Measurements from ENCODE around the gene SIGLEC12. TPM values are rescaled to one million over a fixed set of nuclear protein-coding genes. Genes with fewer than 3 reads are reported as not detected.

The SIGLEC12 gene
- total and polyA plus RNA-seq, 2 donors (not counting 3 experiments of a cell fraction or from before 2014, with no cell fraction given): not detected

- Histone ChIP-seq H2AFZ (ENCODE audit: low read depth, low read length) (no peak overlapping the region), H3K4me2 (ENCODE audit: insufficient read depth, low read length) (no peak overlapping the region), H3K4me3 (replicated peaks in 1 of 3; ENCODE audit: insufficient read depth in 1 of 3, low read depth in 1 of 3, low read length in 3 of 3) (no peak overlapping the region), H4K20me1 (replicated peaks; ENCODE audit: control insufficient read depth, extremely low read depth, insufficient read depth, low read length) (no peaks in the 10 kb centered on the region), H3K27me3 (ENCODE audit: control insufficient read depth in 2 of 2, insufficient read depth in 2 of 2, low read length in 2 of 2) (peaks cover 0 to 2% of the 10 kb centered on the region in 2 experiments), H3K79me2 (ENCODE audit: control insufficient read depth, insufficient read depth, low read length) (no peaks in the 10 kb centered on the region), H3K9me1 (replicated peaks; ENCODE audit: control insufficient read depth, extremely low read depth, insufficient read depth, low read length) (no peaks in the 10 kb centered on the region), H3K9me3 (replicated peaks; ENCODE audit: control insufficient read depth, insufficient read depth, low read length) (no peaks in the 10 kb centered on the region), H3K4me1 (ENCODE audit: control insufficient read depth, extremely low read depth, insufficient read depth, low read length) (no peaks in the 10 kb centered on the region), H3K9ac (replicated peaks; ENCODE audit: extremely low read depth, insufficient read depth, low read length) (no peak overlapping the region), H3K27ac (ENCODE audit: insufficient read depth, low read depth, low read length) (no peak overlapping the region), H3K36me3 (ENCODE audit: control insufficient read depth in 2 of 2, extremely low read depth in 1 of 2, insufficient read depth in 2 of 2, low read length in 2 of 2) (no peaks in the 10 kb centered on the region)
- CTCF ChIA-PET: interaction anchor here (0.8 to 1.2 kb wide), 2 partner anchors 154 kb away, joined by 3 read pairs; no protein-coding TSS in a partner anchor
- no peak for DNase-seq (ENCODE audit: low read depth, low spot score)
- FAIRE-seq: no peak
- POLR2A ChIA-PET: no interaction called here
- no TSS peak for BruUV-seq (replicated peaks)
- intact Hi-C loops (cut with micrococcal nuclease) (no loop called here), dilution Hi-C loops (cut with MboI; ENCODE audit: extremely low pct_ligation_motif_present, low sequenced_read_pairs) (no loop called here)
- TF ChIP-seq, protein P1, sequence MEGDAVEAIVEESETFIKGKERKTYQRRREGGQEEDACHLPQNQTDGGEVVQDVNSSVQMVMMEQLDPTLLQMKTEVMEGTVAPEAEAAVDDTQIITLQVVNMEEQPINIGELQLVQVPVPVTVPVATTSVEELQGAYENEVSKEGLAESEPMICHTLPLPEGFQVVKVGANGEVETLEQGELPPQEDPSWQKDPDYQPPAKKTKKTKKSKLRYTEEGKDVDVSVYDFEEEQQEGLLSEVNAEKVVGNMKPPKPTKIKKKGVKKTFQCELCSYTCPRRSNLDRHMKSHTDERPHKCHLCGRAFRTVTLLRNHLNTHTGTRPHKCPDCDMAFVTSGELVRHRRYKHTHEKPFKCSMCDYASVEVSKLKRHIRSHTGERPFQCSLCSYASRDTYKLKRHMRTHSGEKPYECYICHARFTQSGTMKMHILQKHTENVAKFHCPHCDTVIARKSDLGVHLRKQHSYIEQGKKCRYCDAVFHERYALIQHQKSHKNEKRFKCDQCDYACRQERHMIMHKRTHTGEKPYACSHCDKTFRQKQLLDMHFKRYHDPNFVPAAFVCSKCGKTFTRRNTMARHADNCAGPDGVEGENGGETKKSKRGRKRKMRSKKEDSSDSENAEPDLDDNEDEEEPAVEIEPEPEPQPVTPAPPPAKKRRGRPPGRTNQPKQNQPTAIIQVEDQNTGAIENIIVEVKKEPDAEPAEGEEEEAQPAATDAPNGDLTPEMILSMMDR (IDR thresholded peaks at IDR 0.05; ENCODE audit: extremely low read depth in 1 of 2, insufficient read depth in 1 of 2, low read depth in 1 of 2, low read length in 2 of 2): no peak
- no peak for TF ChIP-seq GATA2 (IDR thresholded peaks at IDR 0.05; ENCODE audit: insufficient read depth, insufficient read length, low read depth, low read length)
- no peak for TF ChIP-seq JUN (IDR thresholded peaks at IDR 0.05; ENCODE audit: borderline replicate concordance, insufficient read depth, insufficient read length, low read depth)
- TF ChIP-seq EZH2 (IDR thresholded peaks at IDR 0.05; ENCODE audit: borderline replicate concordance, low read depth, low read length, severe bottlenecking): no peak
- no peak for TF ChIP-seq MYC (IDR thresholded peaks at IDR 0.05; ENCODE audit: low read depth, low read length)
- TF ChIP-seq POLR2AphosphoS5 (IDR thresholded peaks at IDR 0.05; ENCODE audit: insufficient read depth, low read depth, low read length): no peak
- TF ChIP-seq FOS (IDR thresholded peaks at IDR 0.05; ENCODE audit: borderline replicate concordance, insufficient read depth, low read length): no peak
- no peak for TF ChIP-seq MAX (IDR thresholded peaks at IDR 0.05; ENCODE audit: insufficient read depth, insufficient read length)
- TF ChIP-seq POLR2A (IDR thresholded peaks at IDR 0.05; ENCODE audit: low read depth, low read length): no peak
Observed at GRCh38 chr19:51507640-51508058, 6.0 kb upstream of the SIGLEC12 start.
